IMR-90 (cell line): ENCODE results near the gene AHCYL2. TPM values are rescaled to one million over a fixed set of nuclear protein-coding genes. Genes with fewer than 3 reads are reported as not detected.

Source experiments
- ATAC-seq: fragments of 200-7000 bp; cut with Tn5 transposase; 2 replicates; pipeline ENCODE4 v1.9.1; 2020; ENCODE audit warnings: low read depth, mild to moderate bottlenecking, moderate library complexity
- BruUV-seq: library from RNA; stranded (reverse); fragments of 400-500 nt; replicated peaks from 2 replicates; lab custom pipeline; 2021; lab: Mats Ljungman, UMichigan
- CTCF ChIA-PET: fragments of 300-600 bp; formaldehyde crosslinking; extraction: SDS; loops from one replicate; lab custom pipeline; 2021; ENCODE audit warnings: antibody characterized with exemption; lab: Yijun Ruan, JAX
- POLR2A ChIA-PET: fragments of 300-600 bp; sonication (Branson Sonifier 250); formaldehyde crosslinking; loops from one replicate; lab custom pipeline; 2022; ENCODE audit warnings: antibody characterized with exemption; ENCODE audit not compliant: unreplicated experiment; lab: Charles Lee
- DNase-seq: peaks from one replicate; pipeline ENCODE4 v3.0.0; 2013
- H2AFZ ChIP-seq: replicated peaks from 2 replicates; pipeline ENCODE3; 2013; ENCODE audit warnings: low read length, mild to moderate bottlenecking; ENCODE audit not compliant: poor library complexity
- H2AK5ac ChIP-seq: 2 replicates; pipeline ENCODE4 v1.6.1; 2013; ENCODE audit warnings: low read depth, low read length, inconsistent platforms
- H2AK9ac ChIP-seq: replicated peaks from 2 replicates; pipeline ENCODE3; 2013; ENCODE audit warnings: mild to moderate bottlenecking, low read depth, low read length, moderate library complexity; ENCODE audit not compliant: poor library complexity
- H2BK120ac ChIP-seq: 2 replicates; pipeline ENCODE4 v1.6.1; 2013; ENCODE audit warnings: low read depth, low read length, inconsistent platforms
- H2BK15ac ChIP-seq: 3 replicates; pipeline ENCODE4 v1.6.1; 2013; ENCODE audit warnings: low read depth, low read length, inconsistent platforms
- H2BK20ac ChIP-seq: 2 replicates; pipeline ENCODE4 v1.6.1; 2013; ENCODE audit warnings: low read depth, mild to moderate bottlenecking, inconsistent platforms, low read length, moderate library complexity
- H2BK5ac ChIP-seq: 2 replicates; pipeline ENCODE4 v1.6.1; 2013; ENCODE audit warnings: mild to moderate bottlenecking, low read depth, low read length, inconsistent platforms; ENCODE audit not compliant: poor library complexity, severe bottlenecking
- H3K14ac ChIP-seq: replicated peaks from 2 replicates; pipeline ENCODE4 v1.6.1; 2013; ENCODE audit warnings: low read depth, low read length, inconsistent platforms
- H3K18ac ChIP-seq: 2 replicates; pipeline ENCODE4 v1.6.1; 2013; ENCODE audit warnings: low read depth, low read length, control low read depth
- H3K23ac ChIP-seq: 2 replicates; pipeline ENCODE4 v1.6.1; 2013; ENCODE audit warnings: low read depth, low read length, inconsistent platforms
- H3K27ac ChIP-seq: 2 replicates; pipeline ENCODE4 v1.5.1; 2013; ENCODE audit warnings: mild to moderate bottlenecking, control low read depth, low read length; ENCODE audit not compliant: insufficient read depth
- H3K27me3 ChIP-seq: 2 replicates; pipeline ENCODE4 v1.6.1; 2013; ENCODE audit warnings: low read length; ENCODE audit not compliant: control insufficient read depth, insufficient read depth
- H3K36me3 ChIP-seq: 2 replicates; pipeline ENCODE4 v1.6.1; 2013; ENCODE audit warnings: low read length, mixed read lengths; ENCODE audit not compliant: control insufficient read depth, insufficient read depth
- H3K4ac ChIP-seq: 2 replicates; pipeline ENCODE4 v1.6.1; 2013; ENCODE audit warnings: low read depth, low read length, inconsistent platforms
- H3K4me1 ChIP-seq: 2 replicates; pipeline ENCODE4 v1.6.1; 2013; ENCODE audit warnings: low read length, mixed read lengths; ENCODE audit not compliant: control insufficient read depth, insufficient read depth
- H3K4me2 ChIP-seq: 2 replicates; pipeline ENCODE4 v1.6.1; 2013; ENCODE audit warnings: low read depth, mild to moderate bottlenecking, control low read depth, low read length, moderate library complexity
- H3K4me3 ChIP-seq: 2 replicates; pipeline ENCODE4 v1.5.1; 2013; ENCODE audit warnings: low read depth, mild to moderate bottlenecking, control low read depth, low read length, moderate library complexity; ENCODE audit not compliant: insufficient read depth
- H3K56ac ChIP-seq: 2 replicates; pipeline ENCODE4 v1.6.1; 2013; ENCODE audit warnings: low read length, inconsistent platforms; ENCODE audit not compliant: insufficient read depth; ENCODE audit errors: extremely low read depth
- H3K79me1 ChIP-seq, 2 experiments: 2 replicates each; pipeline ENCODE4 v1.6.1; 2013; ENCODE audit warnings: low read length in 2 of 2, inconsistent platforms in 1 of 2, low read depth in 1 of 2
- H3K9ac ChIP-seq: 2 replicates; pipeline ENCODE4 v1.6.1; 2013; ENCODE audit warnings: low read depth, low read length, control low read depth
- H3K9me1 ChIP-seq: 2 replicates; pipeline ENCODE4 v1.6.1; 2013; ENCODE audit warnings: low read length, inconsistent platforms; ENCODE audit not compliant: insufficient read depth
- H3K9me3 ChIP-seq: 2 replicates; pipeline ENCODE4 v1.6.1; 2013; ENCODE audit warnings: low read length; ENCODE audit not compliant: control insufficient read depth, insufficient read depth
- H4K20me1 ChIP-seq: 2 replicates; pipeline ENCODE4 v1.6.1; 2013; ENCODE audit warnings: low read length, inconsistent platforms; ENCODE audit not compliant: insufficient read depth
- H4K5ac ChIP-seq: 2 replicates; pipeline ENCODE4 v1.6.1; 2013; ENCODE audit warnings: mild to moderate bottlenecking, low read depth, low read length, control low read depth
- H4K8ac ChIP-seq, 2 experiments: 2 replicates each; pipeline ENCODE4 v1.6.1; 2013; ENCODE audit warnings: low read depth in 2 of 2, low read length in 2 of 2, control low read depth in 1 of 2, inconsistent platforms in 1 of 2
- H4K91ac ChIP-seq: 2 replicates; pipeline ENCODE4 v1.6.1; 2013; ENCODE audit warnings: low read depth, low read length, inconsistent platforms; ENCODE audit not compliant: insufficient read depth
- CHD1 ChIP-seq: IDR thresholded peaks from 2 replicates; pipeline ENCODE4 v1.6.1; 2012; ENCODE audit warnings: low read depth, low read length, improper control_type of control experiment
- CTCF ChIP-seq: conservative IDR thresholded peaks from 2 replicates; pipeline ENCODE4 v1.5.1; 2012; ENCODE audit warnings: mild to moderate bottlenecking, low read depth, low read length, improper control_type of control experiment
- ELK1 ChIP-seq: fragments of 150-350 bp; IDR thresholded peaks from 2 replicates; pipeline ENCODE4 v1.6.1; 2016; ENCODE audit warnings: low read depth, mild to moderate bottlenecking, low read length, moderate library complexity, borderline replicate concordance
- MAFK ChIP-seq: IDR thresholded peaks from 2 replicates; pipeline ENCODE4 v1.6.1; 2012; ENCODE audit warnings: low read depth, low read length, improper control_type of control experiment
- MAZ ChIP-seq: IDR thresholded peaks from 2 replicates; pipeline ENCODE4 v1.6.1; 2012; ENCODE audit warnings: low read depth, mild to moderate bottlenecking, low read length, improper control_type of control experiment, moderate library complexity, borderline replicate concordance
- POLR2A ChIP-seq: IDR thresholded peaks from 2 replicates; pipeline ENCODE4 v1.6.1; 2012; ENCODE audit warnings: mild to moderate bottlenecking, low read depth, low read length
- RAD21 ChIP-seq: IDR thresholded peaks from 2 replicates; pipeline ENCODE4 v1.6.1; 2012; ENCODE audit warnings: low read length, improper control_type of control experiment
- RCOR1 ChIP-seq: IDR thresholded peaks from 2 replicates; pipeline ENCODE4 v1.6.1; 2012; ENCODE audit warnings: mild to moderate bottlenecking, low read length, improper control_type of control experiment; ENCODE audit not compliant: insufficient replicate concordance
- RFX5 ChIP-seq: IDR thresholded peaks from 2 replicates; pipeline ENCODE4 v1.8.0; 2012; ENCODE audit warnings: low read depth, mild to moderate bottlenecking, low read length, moderate library complexity
- SMC3 ChIP-seq: fragments of 150-350 bp; IDR thresholded peaks from 2 replicates; pipeline ENCODE4 v1.6.1; 2016; ENCODE audit warnings: low read depth, mild to moderate bottlenecking, antibody characterized with exemption, low read length, moderate library complexity
- USF2 ChIP-seq: fragments of 150-350 bp; IDR thresholded peaks from 2 replicates; pipeline ENCODE4 v1.6.1; 2017; ENCODE audit warnings: mild to moderate bottlenecking, antibody characterized with exemption, low read length, low read depth
- WGBS, 2 experiments: methylation state at CpG; one replicate each; pipeline versions ENCODE4 v1.1.5 to v1.1.7; 2013; ENCODE audit warnings: missing lambda C conversion rate in 2 of 2; ENCODE audit not compliant: insufficient read length in 1 of 2; ENCODE audit errors: extremely low coverage in 2 of 2; 5-methylcytosine and 5-hydroxymethylcytosine counted together
- dilution Hi-C: fragments of 300-500 bp; cut with HindIII; formaldehyde crosslinking; loops from one replicate; pipeline ENCODE4 v1.14.3; 2018; ENCODE audit warnings: low sequenced_read_pairs; ENCODE audit not compliant: unreplicated experiment
- in situ Hi-C: fragments of 300-500 bp; cut with MboI; formaldehyde crosslinking; loops from 3 replicates; pipeline ENCODE4 v1.14.3; 2019; ENCODE audit warnings: low sequenced_read_pairs, inconsistent platforms, mixed read lengths
- intact Hi-C: fragments of 100-400 bp; cut with micrococcal nuclease; formaldehyde crosslinking; loops from 2 replicates; pipeline ENCODE4 v1.10.0; 2022
- polyA plus RNA-seq, 3 experiments: library from polyadenylated mRNA; depleted of rRNA; stranded (reverse); fragments of >200 nt; gene quantifications; 2 replicates each; pipeline ENCODE4 v1.2.3, GENCODE V29; 2012; ENCODE audit warnings: low replicate concordance in 1 of 3
- total RNA-seq: library from RNA; depleted of rRNA; stranded (reverse); fragments of >200 nt; gene quantifications from 2 replicates; pipeline ENCODE4 v1.2.3, GENCODE V29; 2012

Gene AHCYL2
- total and polyA plus RNA-seq, 2 of the 4 experiments (the other 2 are of a cell fraction): 5.7 to 7.6 TPM

GRCh38 chr7:129347330-129347729 lies 122.5 kb downstream of the AHCYL2 start:
- H4K5ac ChIP-seq: no peak overlapping the region
- intact Hi-C loops (no loop called here), dilution Hi-C loops (no loop called here), in situ Hi-C loops (no loop called here)
- no TSS peak for BruUV-seq
- H3K36me3 ChIP-seq: no peaks in the 10 kb centered on the region
- H4K91ac ChIP-seq: no peak overlapping the region
- no peak overlapping the region for H2AK9ac ChIP-seq
- no peak overlapping the region for H3K27ac ChIP-seq
- H2AFZ ChIP-seq: no peak overlapping the region
- no peak overlapping the region for H3K56ac ChIP-seq
- no peak overlapping the region for H3K4me3 ChIP-seq
- H2BK5ac ChIP-seq: no peak overlapping the region
- H3K18ac ChIP-seq: no peak overlapping the region
- H3K79me1 ChIP-seq: no peaks in the 10 kb centered on the region
- DNase-seq (no peak), ATAC-seq (no peak)
- POLR2A ChIA-PET: no interaction called here
- no peak overlapping the region for H4K8ac ChIP-seq
- H2AK5ac ChIP-seq: peak overlapping the region; percentile 8; the same call in 1 of the 2 replicates
- no peaks in the 10 kb centered on the region for H3K9me3 ChIP-seq
- H4K20me1 ChIP-seq: no peaks in the 10 kb centered on the region
- peak overlapping the region; percentile 42; the same call in 1 of the 3 replicates for H2BK15ac ChIP-seq
- H3K14ac ChIP-seq: no peak overlapping the region
- H2BK20ac ChIP-seq: no peak overlapping the region; the same call in 1 of the 2 replicates
- H3K9ac ChIP-seq: no peak overlapping the region
- no peak overlapping the region for H3K4me2 ChIP-seq
- TF ChIP-seq MAZ: no peak
- TF ChIP-seq CHD1: no peak
- TF ChIP-seq MAFK: no peak
- no peak for TF ChIP-seq RFX5
- TF ChIP-seq SMC3: no peak
- TF ChIP-seq CTCF: no peak
- TF ChIP-seq POLR2A: no peak
- TF ChIP-seq USF2: no peak
- TF ChIP-seq RAD21: no peak
- no peak for TF ChIP-seq ELK1
- TF ChIP-seq RCOR1: no peak
- CTCF ChIA-PET: interaction anchor here (2.0 kb wide), 1 partner anchor 20 kb away, joined by 6 read pairs; no protein-coding TSS in a partner anchor
- H3K23ac ChIP-seq: no peak overlapping the region
- no peaks in the 10 kb centered on the region; the same call in 1 of the 2 replicates for H3K27me3 ChIP-seq
- no peaks in the 10 kb centered on the region for H3K9me1 ChIP-seq
- no peak overlapping the region for H3K4ac ChIP-seq
- peaks cover 5% of the 10 kb centered on the region; the same call in 1 of the 2 replicates for H3K4me1 ChIP-seq
- H2BK120ac ChIP-seq: no peak overlapping the region
- WGBS, 2 experiments: no CpG with 5 or more reads among the region's 2 CpGs
